MM.1S (cell line): ENCODE results near the gene MRPL27.

ENCODE experiments used
- DNase-seq: peaks from one replicate; pipeline ENCODE4 v3.0.0-alpha.2; 2015
- H2AFZ ChIP-seq: fragments of 300-600 bp; sonication (generic); 2 replicates; pipeline ENCODE4 v1.6.0; 2016; ENCODE audit warnings: antibody characterized with exemption, low read length
- H3F3A ChIP-seq: fragments of 300-600 bp; sonication (generic); 2 replicates; pipeline ENCODE4 v1.6.1; 2016; ENCODE audit warnings: mild to moderate bottlenecking, antibody characterized with exemption, low read length, moderate library complexity, mixed read lengths; ENCODE audit not compliant: insufficient read depth
- H3K27ac ChIP-seq: fragments of 300-600 bp; sonication (generic); 2 replicates; pipeline ENCODE4 v1.5.1; 2016; ENCODE audit warnings: mild to moderate bottlenecking, low read length
- H3K27me3 ChIP-seq: fragments of 300-600 bp; sonication (generic); replicated peaks from 2 replicates; pipeline ENCODE4 v1.6.0; 2016; ENCODE audit warnings: low read length; ENCODE audit not compliant: insufficient read depth
- H3K36me3 ChIP-seq: fragments of 300-600 bp; sonication (generic); replicated peaks from 2 replicates; pipeline ENCODE4 v1.6.1; 2016; ENCODE audit warnings: mild to moderate bottlenecking, low read length, mixed read lengths; ENCODE audit not compliant: insufficient read depth
- H3K4me1 ChIP-seq: fragments of 300-600 bp; sonication (generic); 2 replicates; pipeline ENCODE4 v1.6.1; 2016; ENCODE audit warnings: low read length, mixed read lengths
- H3K4me2 ChIP-seq: fragments of 300-600 bp; sonication (generic); 2 replicates; pipeline ENCODE4 v1.6.0; 2016; ENCODE audit warnings: low read depth, low read length
- H3K4me3 ChIP-seq: fragments of 300-600 bp; sonication (generic); 2 replicates; pipeline ENCODE4 v1.5.1; 2016; ENCODE audit warnings: low read length, mixed read lengths
- H3K79me2 ChIP-seq: fragments of 300-600 bp; sonication (generic); 2 replicates; pipeline ENCODE4 v1.6.1; 2016; ENCODE audit warnings: mixed run types, low read length, mixed read lengths
- H3K9ac ChIP-seq: fragments of 300-600 bp; sonication (generic); 2 replicates; pipeline ENCODE4 v1.6.1; 2016; ENCODE audit warnings: low read length, mixed read lengths
- H3K9me2 ChIP-seq: fragments of 300-600 bp; sonication (generic); replicated peaks from 2 replicates; pipeline ENCODE4 v1.6.1; 2016; ENCODE audit warnings: mild to moderate bottlenecking, low read length, mixed read lengths; ENCODE audit not compliant: insufficient read depth
- H3K9me3 ChIP-seq: fragments of 300-600 bp; sonication (generic); replicated peaks from 2 replicates; pipeline ENCODE4 v1.6.1; 2016; ENCODE audit warnings: mild to moderate bottlenecking, low read length, mixed read lengths; ENCODE audit not compliant: insufficient read depth
- H4K20me1 ChIP-seq: fragments of 300-600 bp; sonication (generic); 2 replicates; pipeline ENCODE4 v1.6.1; 2016; ENCODE audit warnings: mild to moderate bottlenecking, low read length, moderate library complexity, mixed read lengths; ENCODE audit not compliant: insufficient read depth
- CTCF ChIP-seq: fragments of 300-600 bp; sonication (generic); IDR thresholded peaks from 2 replicates; pipeline ENCODE4 v1.5.1; 2016; ENCODE audit warnings: antibody characterized with exemption, low read length, mixed read lengths
- EZH2 ChIP-seq: fragments of 300-600 bp; sonication (generic); optimal IDR thresholded peaks from 2 replicates; pipeline ENCODE3; 2017; ENCODE audit warnings: low read depth, mild to moderate bottlenecking, antibody characterized with exemption, low read length, mixed read lengths
- EZH2phosphoT487 ChIP-seq: fragments of 300-600 bp; sonication (generic); IDR thresholded peaks from 2 replicates; pipeline ENCODE4 v1.6.1; 2018; ENCODE audit warnings: antibody characterized with exemption, low read length

MRPL27 gene

DNA sequence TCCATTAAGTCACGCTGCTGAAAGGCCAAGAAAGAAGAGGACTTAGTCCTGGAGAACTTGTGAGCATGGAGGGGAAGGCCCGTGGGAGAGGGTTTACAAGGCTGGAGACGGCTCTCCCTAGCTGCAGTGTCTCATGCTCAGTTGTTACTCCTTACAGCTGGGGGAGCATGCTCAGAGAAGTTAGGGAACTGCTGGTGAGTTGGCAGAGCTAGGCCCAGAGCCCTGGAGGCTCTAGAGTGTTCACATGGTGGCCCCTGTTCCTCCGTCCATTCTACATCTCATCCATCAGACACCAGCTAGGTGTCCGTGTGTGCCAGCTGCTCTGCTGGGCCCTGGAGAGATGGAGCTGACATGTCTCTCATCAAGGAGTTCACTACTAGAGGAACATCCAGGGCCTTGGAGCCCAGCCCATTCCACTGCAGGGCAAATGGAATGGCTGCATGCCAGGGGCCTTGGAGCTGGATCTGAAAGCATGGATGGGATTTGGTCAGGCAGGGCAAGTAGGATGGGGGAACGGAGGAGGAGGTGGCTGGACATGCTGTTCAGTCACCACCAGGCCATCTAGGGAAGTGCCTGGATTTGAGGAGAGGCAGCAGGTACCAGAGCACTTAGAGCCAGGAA, 20.8 kb downstream of the MRPL27 start:
- Histone ChIP-seq H3F3A (no peaks in the 10 kb centered on the region), H3K4me1 (no peaks in the 10 kb centered on the region), H3K4me2 (no peak overlapping the region), H3K9me2 (no peaks in the 10 kb centered on the region), H2AFZ (no peak overlapping the region), H3K9me3 (no peaks in the 10 kb centered on the region), H4K20me1 (no peaks in the 10 kb centered on the region), H3K79me2 (peaks cover 4% of the 10 kb centered on the region; the same call in 1 of the 2 replicates), H3K4me3 (no peak overlapping the region), H3K27me3 (no peaks in the 10 kb centered on the region), H3K27ac (no peak overlapping the region), H3K9ac (no peak overlapping the region), H3K36me3 (no peaks in the 10 kb centered on the region)
- no peak for TF ChIP-seq CTCF
- TF ChIP-seq EZH2 = no peak
- no peak for TF ChIP-seq EZH2phosphoT487
- no peak for DNase-seq

- Histone ChIP-seq H3K36me3 (no peaks in the 10 kb centered on the region), H3K79me2 (peaks cover 13% of the 10 kb centered on the region), H2AFZ (no peak overlapping the region), H3K4me1 (no peaks in the 10 kb centered on the region), H3K4me3 (no peak overlapping the region), H4K20me1 (no peaks in the 10 kb centered on the region), H3K27ac (no peak overlapping the region), H3K9ac (no peak overlapping the region), H3F3A (no peaks in the 10 kb centered on the region), H3K27me3 (no peaks in the 10 kb centered on the region), H3K9me2 (no peaks in the 10 kb centered on the region), H3K9me3 (no peaks in the 10 kb centered on the region), H3K4me2 (no peak overlapping the region)
- TF ChIP-seq EZH2phosphoT487 (no peak), EZH2 (no peak), CTCF (no peak)
- DNase-seq = no peak
Observed at GRCh38 chr17:50350733-50351132, 22.3 kb downstream of the MRPL27 start.

- TF ChIP-seq EZH2phosphoT487 = no peak
- TF ChIP-seq CTCF = no peak
- TF ChIP-seq EZH2 = no peak
- Histone ChIP-seq H3K9ac (no peak overlapping the region), H3K36me3 (no peaks in the 10 kb centered on the region), H3K4me1 (no peaks in the 10 kb centered on the region), H3K27ac (no peak overlapping the region), H3K9me2 (no peaks in the 10 kb centered on the region), H4K20me1 (no peaks in the 10 kb centered on the region), H3K27me3 (peaks cover 4% of the 10 kb centered on the region; the same call in 1 of the 2 replicates), H3K4me2 (no peak overlapping the region), H2AFZ (no peak overlapping the region), H3K79me2 (peaks cover 13% of the 10 kb centered on the region), H3K9me3 (no peaks in the 10 kb centered on the region), H3K4me3 (no peak overlapping the region), H3F3A (no peaks in the 10 kb centered on the region)
- no peak for DNase-seq
Observed at GRCh38 chr17:50349243-50349600, 23.8 kb downstream of the MRPL27 start.
